Omental fat pad (tissue), 4 donors: ENCODE measurements around the gene MRGPRE. TPM values are rescaled to one million over a fixed set of nuclear protein-coding genes. Genes with fewer than 3 reads are reported as not detected.

ENCODE experiments used
- ATAC-seq: fragments of 150-250 bp; one replicate; pipeline ENCODE4 v1.9.1; 2016; ENCODE audit warnings: mild to moderate bottlenecking, moderate library complexity; ENCODE audit not compliant: low FRiP score
- DNase-seq: peaks from one replicate; pipeline ENCODE4 v3.0.0-alpha.2; 2019; ENCODE audit warnings: low spot score
- total RNA-seq, 4 donors: library from RNA; depleted of rRNA; stranded (reverse); fragments of >200 nt; gene quantifications; one replicate each; pipeline ENCODE4 v1.1.0, GENCODE V29; 2016
- TF ChIP-seq, protein P1 (sequence below), 3 donors: fragments of 450-650 bp; IDR thresholded peaks; one replicate each; pipeline ENCODE4 v1.5.1; 2016 to 2017; ENCODE audit warnings: antibody characterized with exemption in 3 of 3, mild to moderate bottlenecking in 3 of 3, moderate library complexity in 2 of 3

MRGPRE gene
- total RNA-seq, 4 donors from 2014 or later, result not detected

DNA sequence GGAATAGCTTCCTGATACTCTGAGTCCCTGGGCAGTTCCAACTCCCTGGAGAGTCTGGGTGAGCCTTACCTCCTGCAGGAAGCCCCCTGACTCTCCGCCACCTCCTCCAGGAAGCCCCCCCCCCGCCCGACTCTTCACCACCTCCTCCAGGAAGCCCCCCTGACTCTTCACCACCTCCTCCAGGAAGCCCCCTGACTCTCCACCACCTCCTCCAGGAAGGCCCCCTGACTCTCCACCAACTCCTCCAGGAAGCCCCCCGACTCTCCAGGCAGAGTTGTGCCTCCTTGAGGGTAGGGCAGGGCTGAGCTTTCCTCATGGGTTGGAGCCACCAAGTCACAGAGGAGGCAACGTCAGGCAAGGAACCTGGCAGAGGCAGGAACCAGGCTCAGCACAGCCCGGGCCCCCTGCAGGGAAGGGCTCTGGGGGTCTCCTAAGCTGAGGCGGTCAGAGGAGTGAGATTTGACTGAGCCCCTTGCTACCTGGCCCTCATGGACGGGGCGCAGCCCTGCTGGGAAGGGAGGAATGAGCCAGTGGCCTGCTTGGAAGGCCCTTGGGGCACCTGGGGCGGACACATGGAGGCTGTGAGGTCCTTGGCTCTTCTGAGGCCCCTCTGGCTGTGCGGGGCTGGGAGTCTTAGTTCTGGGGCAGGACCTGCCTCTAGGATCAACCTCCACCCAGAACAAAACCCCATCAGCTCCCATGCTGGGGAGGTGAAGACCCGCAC, 31.7 kb downstream of the MRGPRE start:
- DNase-seq (no peak), ATAC-seq (no peak)
- TF ChIP-seq, protein P1, sequence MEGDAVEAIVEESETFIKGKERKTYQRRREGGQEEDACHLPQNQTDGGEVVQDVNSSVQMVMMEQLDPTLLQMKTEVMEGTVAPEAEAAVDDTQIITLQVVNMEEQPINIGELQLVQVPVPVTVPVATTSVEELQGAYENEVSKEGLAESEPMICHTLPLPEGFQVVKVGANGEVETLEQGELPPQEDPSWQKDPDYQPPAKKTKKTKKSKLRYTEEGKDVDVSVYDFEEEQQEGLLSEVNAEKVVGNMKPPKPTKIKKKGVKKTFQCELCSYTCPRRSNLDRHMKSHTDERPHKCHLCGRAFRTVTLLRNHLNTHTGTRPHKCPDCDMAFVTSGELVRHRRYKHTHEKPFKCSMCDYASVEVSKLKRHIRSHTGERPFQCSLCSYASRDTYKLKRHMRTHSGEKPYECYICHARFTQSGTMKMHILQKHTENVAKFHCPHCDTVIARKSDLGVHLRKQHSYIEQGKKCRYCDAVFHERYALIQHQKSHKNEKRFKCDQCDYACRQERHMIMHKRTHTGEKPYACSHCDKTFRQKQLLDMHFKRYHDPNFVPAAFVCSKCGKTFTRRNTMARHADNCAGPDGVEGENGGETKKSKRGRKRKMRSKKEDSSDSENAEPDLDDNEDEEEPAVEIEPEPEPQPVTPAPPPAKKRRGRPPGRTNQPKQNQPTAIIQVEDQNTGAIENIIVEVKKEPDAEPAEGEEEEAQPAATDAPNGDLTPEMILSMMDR (IDR thresholded peaks at IDR 0.05), result no peak

DNA sequence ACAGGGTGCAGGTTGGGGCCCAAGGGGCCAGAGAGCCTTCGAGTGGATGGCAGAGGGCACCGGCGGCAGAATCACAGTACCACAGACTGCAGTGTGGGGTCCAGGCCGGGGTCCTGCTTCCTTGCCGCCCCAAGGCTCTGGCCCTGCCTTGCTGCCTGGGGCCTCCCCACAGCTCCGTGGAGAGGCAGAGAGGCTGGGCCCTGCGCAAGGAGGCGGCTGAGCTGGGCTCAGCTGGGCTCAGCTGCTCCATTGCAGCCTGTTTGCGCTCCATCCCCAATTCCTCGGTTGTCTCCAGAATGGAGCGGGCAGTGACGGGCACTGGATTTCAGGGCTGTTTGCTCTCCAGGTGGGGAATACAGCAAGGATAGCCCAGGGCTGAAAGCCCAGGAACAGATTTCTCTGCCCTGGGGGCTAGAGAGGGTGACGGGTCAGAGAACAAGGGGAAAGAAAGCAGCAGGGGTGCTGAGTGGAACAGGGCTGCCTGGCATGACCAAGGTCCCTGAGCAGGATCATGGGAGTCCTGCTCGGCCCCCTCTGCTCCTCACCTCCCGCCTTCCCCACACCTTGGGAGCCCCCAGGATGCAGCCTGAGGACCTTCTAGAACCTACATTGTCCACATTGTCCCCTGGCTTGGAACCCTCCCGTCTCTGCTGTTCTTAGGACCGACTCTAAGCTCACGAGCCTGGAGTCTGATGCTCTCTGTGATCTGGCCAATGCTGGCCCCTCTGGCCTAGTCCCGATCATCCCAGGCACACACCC, 32.5 kb downstream of the MRGPRE start:
- TF ChIP-seq, protein P1 (IDR thresholded peaks at IDR 0.05), result no peak
- no peak for DNase-seq
- ATAC-seq, result no peak

DNA sequence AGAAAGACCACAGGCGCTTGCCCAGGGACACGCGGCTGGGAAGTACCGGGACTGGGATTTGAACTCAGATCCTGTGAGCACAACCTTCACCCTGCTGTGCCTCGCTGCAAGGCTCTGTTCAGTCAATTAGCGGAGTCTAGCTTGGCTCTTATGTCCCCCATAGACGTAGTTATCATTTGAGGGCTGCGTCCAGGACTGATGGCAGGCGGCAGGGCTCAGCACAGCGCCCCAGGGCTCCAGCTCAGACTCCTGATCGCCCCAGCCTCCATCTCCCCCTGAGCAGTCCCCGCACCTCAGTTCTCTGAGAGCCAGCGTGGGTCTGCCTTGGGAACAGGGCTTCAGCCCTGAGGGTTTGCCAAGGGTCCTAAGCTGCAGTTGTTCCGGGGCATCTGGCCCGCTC, 33.4 kb downstream of the MRGPRE start:
- TF ChIP-seq, protein P1 (IDR thresholded peaks at IDR 0.05), result no peak
- DNase-seq (no peak), ATAC-seq (no peak)

DNA sequence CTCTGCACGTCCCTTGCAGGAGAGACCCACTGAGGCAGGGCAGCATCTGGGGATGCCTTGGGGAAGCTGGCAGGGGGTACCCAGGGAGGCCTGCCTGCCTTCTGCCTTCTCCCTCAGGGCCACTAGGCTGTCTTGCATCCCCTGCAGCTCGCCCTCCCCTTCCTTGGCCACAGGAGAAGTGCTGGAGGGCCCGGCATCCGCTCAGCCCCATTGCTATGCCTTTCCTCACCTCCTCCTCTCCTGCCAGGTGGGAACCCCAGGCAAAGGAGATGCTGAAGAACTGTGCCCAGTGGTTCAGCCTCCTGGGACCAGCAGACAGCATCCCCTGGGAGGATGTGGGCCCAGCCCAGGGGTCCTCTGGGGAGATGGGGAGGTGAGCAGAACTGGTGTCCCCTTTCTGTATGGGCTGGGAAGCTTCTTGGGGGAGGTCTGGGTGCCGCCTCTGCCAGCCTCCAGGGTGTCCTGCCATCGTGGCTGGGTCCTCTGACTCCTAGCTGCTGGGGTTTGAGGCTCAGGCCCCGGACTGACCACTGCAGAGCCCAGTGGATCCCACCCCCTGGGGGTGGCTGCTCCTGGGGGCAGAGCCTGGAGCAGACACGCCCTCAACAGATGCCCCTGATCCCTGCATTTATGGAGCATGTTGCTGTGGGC, 34.2 kb downstream of the MRGPRE start:
- DNase-seq, result no peak
- TF ChIP-seq, protein P1 (IDR thresholded peaks at IDR 0.05), result no peak
- no peak for ATAC-seq

DNA sequence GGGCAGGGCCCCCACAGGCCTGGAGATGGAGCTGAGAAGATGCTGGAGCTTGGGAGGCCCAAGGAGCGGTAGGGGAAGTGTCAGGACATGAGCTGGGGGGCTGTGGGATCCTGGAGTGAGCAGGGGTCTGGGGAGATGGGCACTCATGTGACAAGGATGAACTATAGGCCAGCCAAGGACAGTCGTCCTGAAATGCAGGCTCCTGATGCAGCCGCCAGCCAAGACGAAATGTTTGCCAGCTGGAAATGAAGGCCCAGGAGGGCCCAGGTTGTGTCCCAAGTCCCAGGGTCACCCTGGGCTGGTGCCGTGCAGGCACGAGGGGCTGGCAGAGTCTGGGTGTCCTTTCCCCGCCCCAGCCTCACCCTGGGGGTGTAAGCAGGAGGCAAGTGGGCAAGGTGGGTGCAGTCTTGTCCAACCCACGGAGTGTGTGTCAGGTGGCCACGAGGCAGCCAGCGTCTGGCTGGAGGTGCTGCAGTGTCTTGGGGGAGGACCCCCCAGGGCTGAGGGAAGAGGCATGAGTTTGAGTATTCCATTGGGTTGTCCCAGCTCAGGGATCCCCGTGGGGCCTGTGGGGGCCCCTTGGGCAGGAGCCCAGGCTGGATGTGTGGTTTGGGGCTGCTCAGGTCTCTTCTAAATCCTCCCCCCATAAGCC, 35.0 kb downstream of the MRGPRE start:
- TF ChIP-seq, protein P1 (IDR thresholded peaks at IDR 0.05), result no peak
- DNase-seq (no peak), ATAC-seq (no peak)

DNA sequence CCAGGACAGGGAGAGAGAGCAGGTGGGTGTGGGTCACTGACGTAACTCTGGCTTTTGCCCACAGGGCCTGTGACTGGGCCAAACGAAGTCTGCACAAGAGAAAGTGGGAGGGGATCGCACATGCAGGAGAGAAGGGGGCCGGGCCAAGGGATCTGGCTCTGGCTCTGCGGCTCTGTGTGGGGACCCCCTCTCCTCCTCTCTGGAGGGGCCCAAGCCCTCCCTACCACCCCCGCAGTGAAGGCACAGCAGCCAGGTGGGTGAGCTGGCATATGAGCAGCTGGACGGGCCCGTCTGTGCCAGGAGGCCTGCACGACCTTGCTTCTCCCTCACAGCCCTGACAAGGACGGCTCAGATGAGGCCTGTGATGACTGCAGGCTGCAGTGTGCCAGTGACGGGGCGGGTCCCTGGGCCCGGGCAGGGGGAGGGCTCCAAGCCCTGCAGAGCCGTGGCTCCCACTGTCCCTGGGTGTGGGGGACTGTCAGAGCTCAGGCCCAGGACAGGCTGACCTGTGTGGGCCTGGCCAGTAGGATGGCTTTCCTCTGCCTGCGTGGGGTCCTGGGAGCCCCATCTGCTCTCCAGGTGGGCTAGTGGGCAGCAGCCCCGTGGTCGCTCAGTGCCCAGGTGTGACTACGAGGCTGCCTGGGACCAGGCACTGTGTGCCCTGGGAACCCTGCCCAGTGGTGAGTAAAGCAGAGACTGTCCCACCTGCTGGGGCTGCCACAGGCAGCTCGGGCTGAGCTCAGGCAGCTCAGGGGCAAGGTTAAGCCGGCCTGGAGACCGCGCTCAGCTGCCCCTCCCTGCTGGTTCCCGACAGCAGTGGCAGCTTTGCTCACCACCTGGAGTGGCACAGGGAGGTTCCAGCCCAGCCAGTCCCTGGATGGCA, 35.8 kb downstream of the MRGPRE start:
- ATAC-seq (no peak), DNase-seq (no peak)
- TF ChIP-seq, protein P1 (IDR thresholded peaks at IDR 0.05), result no peak
